GM12874 (cell line): ENCODE measurements around the gene DIS3.

Experiments
- TF ChIP-seq, protein P1 (sequence below): IDR thresholded peaks from 2 replicates; pipeline ENCODE4 v1.5.1; 2011; ENCODE audit warnings: low read depth, mild to moderate bottlenecking, control low read depth, low read length, moderate library complexity; ENCODE audit not compliant: insufficient read depth

The DIS3 gene

GRCh38 chr13:72737033-72737432 lies 44.7 kb downstream of the DIS3 start:
- TF ChIP-seq, protein P1, sequence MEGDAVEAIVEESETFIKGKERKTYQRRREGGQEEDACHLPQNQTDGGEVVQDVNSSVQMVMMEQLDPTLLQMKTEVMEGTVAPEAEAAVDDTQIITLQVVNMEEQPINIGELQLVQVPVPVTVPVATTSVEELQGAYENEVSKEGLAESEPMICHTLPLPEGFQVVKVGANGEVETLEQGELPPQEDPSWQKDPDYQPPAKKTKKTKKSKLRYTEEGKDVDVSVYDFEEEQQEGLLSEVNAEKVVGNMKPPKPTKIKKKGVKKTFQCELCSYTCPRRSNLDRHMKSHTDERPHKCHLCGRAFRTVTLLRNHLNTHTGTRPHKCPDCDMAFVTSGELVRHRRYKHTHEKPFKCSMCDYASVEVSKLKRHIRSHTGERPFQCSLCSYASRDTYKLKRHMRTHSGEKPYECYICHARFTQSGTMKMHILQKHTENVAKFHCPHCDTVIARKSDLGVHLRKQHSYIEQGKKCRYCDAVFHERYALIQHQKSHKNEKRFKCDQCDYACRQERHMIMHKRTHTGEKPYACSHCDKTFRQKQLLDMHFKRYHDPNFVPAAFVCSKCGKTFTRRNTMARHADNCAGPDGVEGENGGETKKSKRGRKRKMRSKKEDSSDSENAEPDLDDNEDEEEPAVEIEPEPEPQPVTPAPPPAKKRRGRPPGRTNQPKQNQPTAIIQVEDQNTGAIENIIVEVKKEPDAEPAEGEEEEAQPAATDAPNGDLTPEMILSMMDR, result no peak

- TF ChIP-seq, protein P1, result no peak
Measured at GRCh38 chr13:72728290-72728605, 53.5 kb downstream of the DIS3 start.

DNA sequence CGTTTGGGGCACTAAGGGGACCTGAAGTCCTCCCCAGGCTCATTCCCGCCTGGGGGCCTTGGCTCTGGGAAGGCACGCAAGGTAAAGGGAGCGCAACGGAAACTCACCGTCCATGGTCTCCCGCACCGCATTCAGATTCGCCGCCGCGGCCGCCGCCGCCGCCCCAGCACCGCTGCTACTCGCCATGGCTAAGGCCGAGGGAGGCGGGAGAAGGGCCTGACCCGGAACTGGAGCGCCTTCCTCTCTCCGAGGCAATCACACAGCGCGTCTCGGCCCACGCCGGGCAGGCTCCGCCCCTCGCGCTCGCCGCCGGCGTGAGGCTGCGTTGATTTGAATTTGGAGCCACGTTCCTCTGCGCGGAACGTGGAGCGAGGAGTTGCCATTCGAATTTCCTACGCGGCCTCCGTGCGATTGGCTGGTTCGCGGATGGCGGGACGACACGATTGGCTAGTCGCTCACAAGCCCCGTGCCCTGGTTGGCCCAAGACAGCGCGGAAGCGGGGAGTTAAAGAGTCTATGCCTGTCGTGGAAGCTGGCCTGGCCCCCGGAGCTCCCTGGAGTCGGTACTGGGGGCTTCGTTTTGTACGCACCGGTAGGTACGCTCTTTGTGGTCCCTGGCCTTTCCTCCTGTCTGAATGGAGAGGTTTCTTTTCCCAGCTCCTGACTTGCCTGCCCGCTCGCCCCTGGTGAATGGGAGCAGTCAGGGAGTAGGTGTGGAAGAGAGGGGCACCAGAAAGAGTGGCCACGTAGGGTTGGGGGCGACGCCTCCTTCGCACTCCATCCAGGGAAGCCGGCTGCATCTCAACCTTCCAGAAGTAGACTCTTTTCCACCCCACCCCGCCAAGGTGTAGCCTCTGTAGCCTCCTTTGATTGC lies 54.0 kb downstream of the DIS3 start, which contains the start of the genes BORA and MZT1:
Gene BORA (plus strand): TSS at position 507 of the 873 bp plus-strand sequence. CDS start 1,018 bp downstream, outside the sequence.
Gene MZT1 (minus strand): TSS at position 213 of the 873 bp plus-strand sequence. CDS start 27 bp downstream, at position 186.
- TF ChIP-seq, protein P1, result no peak

GRCh38 chr13:72726726-72727416 lies 54.8 kb downstream of the DIS3 start:
- TF ChIP-seq, protein P1, result no peak

DNA sequence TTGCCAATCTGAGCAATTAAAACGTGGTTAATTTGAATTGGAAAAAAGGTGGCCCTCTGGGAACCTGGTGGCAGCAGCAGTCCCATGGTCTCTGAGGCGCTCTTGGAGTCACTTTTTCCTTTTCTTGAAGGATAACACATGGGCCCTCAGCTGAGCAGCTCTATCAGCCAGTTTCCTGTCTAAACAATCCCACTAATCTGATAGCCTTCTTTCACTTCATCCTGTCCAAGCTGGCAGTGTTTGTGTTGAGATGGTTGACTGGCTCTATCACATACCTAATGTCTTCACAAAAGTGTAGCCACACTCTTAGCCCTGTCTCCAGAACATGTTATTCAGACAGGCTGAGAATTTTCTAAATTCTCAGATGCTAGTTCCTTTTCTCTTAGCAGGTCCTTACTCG lies 64.9 kb downstream of the DIS3 start:
- TF ChIP-seq, protein P1, result no peak
